ENCODE results near the gene CREB3L2.
"Not testable (repeated sequence)": the region's sequence is repeated elsewhere in the genome, so short reads cannot be mapped to it uniquely, and the experiment has no call there.

CREB3L2 gene

DNA sequence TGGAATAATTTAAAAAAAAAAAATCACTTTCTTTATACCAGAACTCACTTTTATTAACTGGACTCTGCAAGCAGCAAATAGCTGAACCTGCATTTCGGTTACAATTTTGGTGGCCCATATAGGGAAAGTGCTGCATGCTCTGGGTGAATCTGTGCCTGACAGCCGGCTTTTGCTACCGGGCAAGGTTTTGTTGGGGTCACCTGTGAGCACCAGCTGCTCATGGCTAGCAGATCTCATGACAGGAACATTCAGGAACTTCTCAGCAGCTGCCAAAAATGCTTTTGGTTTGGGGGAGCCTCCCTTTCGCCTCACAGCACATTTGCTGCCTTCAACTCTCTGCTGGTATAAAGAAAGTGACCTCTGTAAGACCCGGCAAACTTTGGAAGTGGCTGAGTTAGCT, 13.2 kb upstream of the CREB3L2 start:
- no peak for DNase-seq (ENCODE audit: low read depth)
- H3K4me3 ChIP-seq (replicated peaks; ENCODE audit: low read depth, low read length): no peak overlapping the region
- TF ChIP-seq, protein P1, sequence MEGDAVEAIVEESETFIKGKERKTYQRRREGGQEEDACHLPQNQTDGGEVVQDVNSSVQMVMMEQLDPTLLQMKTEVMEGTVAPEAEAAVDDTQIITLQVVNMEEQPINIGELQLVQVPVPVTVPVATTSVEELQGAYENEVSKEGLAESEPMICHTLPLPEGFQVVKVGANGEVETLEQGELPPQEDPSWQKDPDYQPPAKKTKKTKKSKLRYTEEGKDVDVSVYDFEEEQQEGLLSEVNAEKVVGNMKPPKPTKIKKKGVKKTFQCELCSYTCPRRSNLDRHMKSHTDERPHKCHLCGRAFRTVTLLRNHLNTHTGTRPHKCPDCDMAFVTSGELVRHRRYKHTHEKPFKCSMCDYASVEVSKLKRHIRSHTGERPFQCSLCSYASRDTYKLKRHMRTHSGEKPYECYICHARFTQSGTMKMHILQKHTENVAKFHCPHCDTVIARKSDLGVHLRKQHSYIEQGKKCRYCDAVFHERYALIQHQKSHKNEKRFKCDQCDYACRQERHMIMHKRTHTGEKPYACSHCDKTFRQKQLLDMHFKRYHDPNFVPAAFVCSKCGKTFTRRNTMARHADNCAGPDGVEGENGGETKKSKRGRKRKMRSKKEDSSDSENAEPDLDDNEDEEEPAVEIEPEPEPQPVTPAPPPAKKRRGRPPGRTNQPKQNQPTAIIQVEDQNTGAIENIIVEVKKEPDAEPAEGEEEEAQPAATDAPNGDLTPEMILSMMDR (IDR thresholded peaks at IDR 0.05; ENCODE audit: low read length, missing control alignments): no peak

DNA sequence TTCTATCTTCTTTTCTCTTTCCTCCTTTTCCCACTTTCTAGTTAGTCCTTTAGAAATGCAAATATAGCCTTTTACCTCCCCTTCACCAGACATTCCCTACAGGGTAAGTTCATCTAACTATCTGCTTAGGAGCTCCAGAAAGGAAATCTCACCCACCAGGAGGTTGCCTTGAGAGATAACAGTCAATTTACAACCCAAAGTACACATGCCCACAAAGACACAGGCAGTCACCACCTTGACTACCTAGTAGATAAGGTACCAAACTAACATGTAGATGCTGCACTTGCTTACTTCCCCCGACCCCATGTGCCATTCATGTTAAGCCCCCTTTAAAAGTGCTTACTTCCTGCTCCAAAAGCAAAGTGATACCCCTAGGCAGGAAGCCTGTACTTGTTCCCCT, 12.8 kb upstream of the CREB3L2 start:
- DNase-seq (ENCODE audit: low read depth): no peak
- no peak overlapping the region for H3K4me3 ChIP-seq (replicated peaks; ENCODE audit: low read depth, low read length)
- TF ChIP-seq, protein P1 (IDR thresholded peaks at IDR 0.05; ENCODE audit: low read length, missing control alignments): no peak

DNA sequence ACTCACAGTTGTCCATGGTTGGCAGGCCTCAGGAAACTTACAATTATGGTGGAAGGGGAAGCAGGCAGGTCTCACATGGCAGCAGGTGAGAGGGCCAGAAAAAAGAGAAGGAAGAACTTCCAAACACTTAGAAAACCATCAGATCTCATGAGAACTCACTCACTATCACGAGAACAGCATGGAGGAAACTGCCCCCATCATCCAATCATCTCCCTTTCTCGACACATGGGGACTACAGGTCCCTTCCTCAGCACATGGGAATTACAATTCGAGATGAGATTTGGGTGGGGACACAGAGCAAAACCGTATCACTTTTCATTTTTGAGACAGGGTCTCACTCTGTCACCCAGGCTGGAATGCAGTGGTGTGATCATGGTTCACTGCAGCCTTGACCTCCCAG, 12.3 kb upstream of the CREB3L2 start:
- not testable (repeated sequence) for DNase-seq (ENCODE audit: low read depth); H3K4me3 ChIP-seq (replicated peaks; ENCODE audit: low read depth, low read length)

DNA sequence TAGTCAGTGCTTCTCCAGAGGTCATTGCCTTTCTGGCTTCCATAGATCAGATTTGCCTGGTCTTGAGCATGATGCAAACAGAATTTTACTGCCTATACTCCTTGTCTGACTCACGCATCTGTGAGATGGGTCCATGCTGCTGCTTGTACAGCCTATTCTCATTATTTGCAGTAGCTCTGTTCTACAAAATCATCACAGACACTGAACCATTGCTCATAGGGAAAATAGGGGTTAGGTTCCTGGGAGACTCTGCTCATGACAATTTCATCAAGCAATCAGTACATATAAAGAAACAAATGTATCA, 7.4 kb upstream of the CREB3L2 start:
- H3K4me3 ChIP-seq (replicated peaks; ENCODE audit: low read depth, low read length): no peak overlapping the region
- TF ChIP-seq, protein P1 (IDR thresholded peaks at IDR 0.05; ENCODE audit: low read length, missing control alignments): no peak
- DNase-seq (ENCODE audit: low read depth): no peak

DNA sequence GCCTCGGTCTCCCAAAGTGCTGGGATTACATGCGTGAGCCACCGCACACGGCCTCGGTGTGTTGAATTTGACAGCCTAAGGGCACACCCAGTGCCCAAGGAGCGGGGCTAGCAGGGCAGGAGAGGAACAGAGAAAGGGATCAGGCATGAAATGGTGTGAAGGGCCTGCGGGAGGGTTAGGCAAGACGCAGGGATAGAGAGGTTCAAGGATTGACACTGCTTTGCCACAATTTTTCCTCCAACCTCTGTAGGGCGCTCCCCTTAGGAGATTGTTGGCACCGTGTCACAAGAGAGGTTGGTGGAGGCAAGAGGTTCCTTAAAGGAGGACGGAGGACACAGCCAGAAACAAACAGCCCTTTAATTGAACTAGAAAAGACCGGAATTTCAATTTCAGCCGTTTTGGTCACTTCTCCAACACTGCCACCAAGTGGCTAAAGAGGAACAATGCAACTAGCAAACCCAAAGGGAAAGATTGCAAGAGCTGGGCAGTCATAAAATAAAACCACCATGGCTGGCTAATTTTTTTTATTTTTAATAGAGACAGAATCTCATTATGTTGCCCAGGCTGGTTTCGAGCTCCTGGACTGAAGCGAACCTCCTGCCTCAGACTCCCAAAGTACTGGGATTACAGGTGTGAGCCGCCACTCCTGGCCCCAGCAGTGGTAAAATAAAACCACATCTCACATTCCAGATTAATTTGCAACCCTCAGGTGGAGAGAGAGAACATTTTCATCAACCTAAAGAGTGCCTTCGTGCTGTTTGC, 6.9 kb upstream of the CREB3L2 start:
- peak; percentile 83 for DNase-seq (ENCODE audit: low read depth)
- TF ChIP-seq, protein P1 (IDR thresholded peaks at IDR 0.05; ENCODE audit: low read length, missing control alignments): peak; percentile 87
- H3K4me3 ChIP-seq (replicated peaks; ENCODE audit: low read depth, low read length): no peak overlapping the region

DNA sequence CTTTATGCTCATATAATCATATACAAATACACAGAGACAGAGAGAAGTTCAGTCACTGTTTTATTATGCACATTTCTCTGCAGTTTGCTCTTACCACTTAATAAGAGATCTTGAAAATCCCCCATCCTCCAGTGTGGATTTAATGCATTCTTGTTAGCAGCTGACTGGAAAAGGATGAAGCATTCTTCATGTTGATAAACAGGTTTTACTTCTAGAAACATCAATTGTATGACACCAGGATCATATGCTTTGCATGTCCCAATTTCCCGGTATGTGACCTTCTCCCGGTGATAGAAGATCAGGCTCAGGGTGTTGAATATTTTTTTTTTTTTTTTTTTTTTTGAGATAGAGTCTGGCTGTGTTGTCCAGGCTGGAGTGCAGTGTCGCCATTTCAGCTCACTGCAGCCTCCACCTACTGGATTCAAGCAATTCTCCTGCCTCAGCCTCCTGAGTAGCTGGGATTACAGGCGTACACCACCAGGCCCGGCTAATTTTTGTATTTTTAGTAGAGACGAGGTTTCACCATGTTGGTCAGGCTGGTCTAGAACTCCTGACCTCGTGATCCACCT, 6.2 kb upstream of the CREB3L2 start:
- no peak for DNase-seq (ENCODE audit: low read depth)
- TF ChIP-seq, protein P1 (IDR thresholded peaks at IDR 0.05; ENCODE audit: low read length, missing control alignments): no peak
- H3K4me3 ChIP-seq (replicated peaks; ENCODE audit: low read depth, low read length): no peak overlapping the region

DNA sequence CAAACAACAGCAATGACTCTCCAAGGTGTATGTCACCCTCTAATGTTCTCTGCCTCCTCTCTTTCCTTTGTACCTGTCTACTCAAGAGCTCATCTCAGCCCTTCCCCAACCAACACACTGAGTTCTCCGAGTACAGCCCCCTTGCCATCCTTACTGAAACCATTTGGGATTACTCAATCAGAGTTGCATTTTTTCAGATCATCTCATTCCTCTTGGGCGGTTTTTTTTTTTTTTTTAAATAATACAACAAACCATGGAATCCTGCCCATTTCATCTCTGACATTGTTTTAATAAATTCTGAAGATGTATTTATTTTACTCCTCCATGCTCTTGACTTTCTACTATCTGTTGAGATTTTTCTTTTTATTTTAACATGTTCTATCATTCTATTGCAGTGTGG, 4.2 kb upstream of the CREB3L2 start:
- no peak overlapping the region for H3K4me3 ChIP-seq (replicated peaks; ENCODE audit: low read depth, low read length)
- DNase-seq (ENCODE audit: low read depth): no peak
- TF ChIP-seq, protein P1 (IDR thresholded peaks at IDR 0.05; ENCODE audit: low read length, missing control alignments): no peak

Measured in fibroblast of pulmonary artery (primary cell).